Prostate gland (tissue), 2 donors: ENCODE results near the gene RAB11FIP2. TPM values are rescaled to one million over a fixed set of nuclear protein-coding genes. Genes with fewer than 3 reads are reported as not detected.

Source experiments
- DNase-seq: peaks from one replicate; pipeline ENCODE4 v3.0.0-alpha.2; 2019; ENCODE audit warnings: low spot score
- H3K27ac ChIP-seq, 2 donors: fragments of 200-600 bp; sonication (generic); 2 replicates each; pipeline ENCODE4 v1.5.1; 2017 to 2019
- H3K27me3 ChIP-seq: fragments of 200-600 bp; sonication (generic); replicated peaks from 2 replicates; pipeline ENCODE4 v1.5.1; 2019; ENCODE audit not compliant: insufficient read depth
- H3K36me3 ChIP-seq, 2 donors: fragments of 200-600 bp; sonication (generic); 1 replicate in 1 of 2; 2 replicates in 1 of 2; pipeline versions ENCODE4 v1.5.1 to v1.8.1; 2017 to 2019
- H3K4me1 ChIP-seq: fragments of 200-600 bp; sonication (generic); replicated peaks from 2 replicates; pipeline ENCODE4 v1.5.1; 2019
- H3K4me3 ChIP-seq, 2 donors: fragments of 200-600 bp; sonication (generic); 2 replicates each; pipeline ENCODE4 v1.5.1; 2017 to 2019
- H3K9me3 ChIP-seq: fragments of 200-600 bp; sonication (generic); 2 replicates; pipeline ENCODE4 v1.5.1; 2017
- POLR2A ChIP-seq: fragments of 450-650 bp; IDR thresholded peaks from one replicate; pipeline ENCODE4 v1.6.1; 2016; ENCODE audit warnings: antibody characterized with exemption, mild to moderate bottlenecking
- POLR2AphosphoS5 ChIP-seq: sonication (generic); formaldehyde crosslinking; IDR thresholded peaks from one replicate; pipeline ENCODE4 v1.6.1; 2017; ENCODE audit warnings: antibody characterized with exemption
- WGBS: methylation state at CpG from one replicate; pipeline ENCODE4 v1.1.5; 2018; 5-methylcytosine and 5-hydroxymethylcytosine counted together
- intact Hi-C: fragments of 100-400 bp; cut with DNase I; formaldehyde crosslinking; loops from one replicate; pipeline ENCODE4 v1.14.2; 2022
- total RNA-seq, 2 donors: library from RNA; depleted of rRNA; stranded (reverse); fragments of >200 nt; gene quantifications; one replicate each; pipeline ENCODE4 v1.1.0, GENCODE V29; 2016
- TF ChIP-seq, protein P1 (sequence below), 4 experiments: fragments of 200-600 bp in 2 of 4; fragments of 450-650 bp in 2 of 4; sonication (generic) in 2 of 4; IDR thresholded peaks; 1 replicate in 3 of 4; 2 replicates in 1 of 4; pipeline ENCODE4 v1.5.1; 2016 to 2019; ENCODE audit warnings: antibody characterized with exemption in 4 of 4, mild to moderate bottlenecking in 2 of 4, moderate library complexity in 2 of 4

RAB11FIP2 gene
- total RNA-seq, 2 donors from 2014 or later: 14.3 to 33.5 TPM

DNA sequence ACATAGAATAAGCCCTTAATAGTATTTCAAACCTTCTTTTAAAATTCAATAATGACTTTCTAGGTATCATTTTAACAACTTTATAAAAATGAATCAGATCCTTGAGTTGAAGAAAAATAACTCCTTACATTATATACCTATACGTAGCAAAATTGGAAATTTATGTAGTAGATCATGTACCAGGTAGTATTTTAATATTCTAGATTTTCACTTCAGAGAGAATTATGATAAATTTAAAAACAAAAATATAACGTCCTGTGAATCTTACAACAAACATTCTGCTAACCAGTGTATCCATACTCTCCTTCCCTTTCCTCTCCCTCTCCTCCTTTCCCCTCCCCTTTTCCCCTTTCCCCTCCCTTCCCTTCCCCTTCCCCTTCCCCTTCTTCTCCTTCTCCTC lies 6.1 kb upstream of the RAB11FIP2 start:
- WGBS: 88% methylated on average over 2 of the region's 2 CpGs

GRCh38 chr10:118047880-118048279 lies 1.1 kb upstream of the RAB11FIP2 start:
- Histone ChIP-seq H3K4me1 (no peaks in the 10 kb centered on the region), H3K27me3 (no peaks in the 10 kb centered on the region), H3K36me3 (no peaks in the 10 kb centered on the region), H3K9me3 (no peaks in the 10 kb centered on the region), H3K4me3 (no peak overlapping the region), H3K27ac (no peak overlapping the region)
- DNase-seq: no peak
- TF ChIP-seq, protein P1, sequence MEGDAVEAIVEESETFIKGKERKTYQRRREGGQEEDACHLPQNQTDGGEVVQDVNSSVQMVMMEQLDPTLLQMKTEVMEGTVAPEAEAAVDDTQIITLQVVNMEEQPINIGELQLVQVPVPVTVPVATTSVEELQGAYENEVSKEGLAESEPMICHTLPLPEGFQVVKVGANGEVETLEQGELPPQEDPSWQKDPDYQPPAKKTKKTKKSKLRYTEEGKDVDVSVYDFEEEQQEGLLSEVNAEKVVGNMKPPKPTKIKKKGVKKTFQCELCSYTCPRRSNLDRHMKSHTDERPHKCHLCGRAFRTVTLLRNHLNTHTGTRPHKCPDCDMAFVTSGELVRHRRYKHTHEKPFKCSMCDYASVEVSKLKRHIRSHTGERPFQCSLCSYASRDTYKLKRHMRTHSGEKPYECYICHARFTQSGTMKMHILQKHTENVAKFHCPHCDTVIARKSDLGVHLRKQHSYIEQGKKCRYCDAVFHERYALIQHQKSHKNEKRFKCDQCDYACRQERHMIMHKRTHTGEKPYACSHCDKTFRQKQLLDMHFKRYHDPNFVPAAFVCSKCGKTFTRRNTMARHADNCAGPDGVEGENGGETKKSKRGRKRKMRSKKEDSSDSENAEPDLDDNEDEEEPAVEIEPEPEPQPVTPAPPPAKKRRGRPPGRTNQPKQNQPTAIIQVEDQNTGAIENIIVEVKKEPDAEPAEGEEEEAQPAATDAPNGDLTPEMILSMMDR (IDR thresholded peaks at IDR 0.05): no peak
- no peak for TF ChIP-seq POLR2A
- no peak for TF ChIP-seq POLR2AphosphoS5
- 76% methylated on average over 5 of the region's 5 CpGs for WGBS
- intact Hi-C loops: loop anchor here (5.0 to 10.0 kb wide), 4 partner anchors 69 to 583 kb away; partner anchors contain the start of gene FAM204A

More for the DNA sequence above, 6.1 kb upstream of the RAB11FIP2 start:
- no peaks in the 10 kb centered on the region for H3K4me1 ChIP-seq
- no peak for DNase-seq
- H3K4me3 ChIP-seq: no peak overlapping the region
- no peaks in the 10 kb centered on the region for H3K27me3 ChIP-seq
- no peaks in the 10 kb centered on the region for H3K9me3 ChIP-seq
- intact Hi-C loops: no loop called here
- no peaks in the 10 kb centered on the region for H3K36me3 ChIP-seq
- H3K27ac ChIP-seq: no peak overlapping the region
- no peak for TF ChIP-seq POLR2A
- TF ChIP-seq, protein P1 (IDR thresholded peaks at IDR 0.05): no peak
- TF ChIP-seq POLR2AphosphoS5: no peak

- H3K36me3 ChIP-seq: no peaks in the 10 kb centered on the region
- WGBS: 52% methylated on average over 22 of the region's 22 CpGs
- H3K27ac ChIP-seq: peak overlapping the region; percentile 79 to 90
- H3K4me1 ChIP-seq: no peaks in the 10 kb centered on the region
- intact Hi-C loops: loop anchor here (5.0 to 10.0 kb wide), 4 partner anchors 70 to 582 kb away; partner anchors contain the start of gene FAM204A
- no peaks in the 10 kb centered on the region for H3K9me3 ChIP-seq
- H3K4me3 ChIP-seq: peak overlapping the region; percentile 51 to 71
- TF ChIP-seq POLR2A (no peak), POLR2AphosphoS5 (no peak)
- TF ChIP-seq, protein P1 (IDR thresholded peaks at IDR 0.05): no peak
- DNase-seq: no peak
- no peaks in the 10 kb centered on the region for H3K27me3 ChIP-seq
These were observed 497 bp upstream of the RAB11FIP2 start for GRCh38 chr10:118047157-118047719.

GRCh38 chr10:118045837-118046394 lies 825 bp downstream of the RAB11FIP2 start:
- DNase-seq: peak; percentile 7
- Histone ChIP-seq H3K27ac (peak overlapping the region; percentile 79 to 90), H3K4me1 (no peaks in the 10 kb centered on the region), H3K27me3 (no peaks in the 10 kb centered on the region), H3K9me3 (no peaks in the 10 kb centered on the region), H3K36me3 (no peaks in the 10 kb centered on the region), H3K4me3 (peak overlapping the region; percentile 51 to 71)
- intact Hi-C loops: loop anchor here (5.0 to 10.0 kb wide), 4 partner anchors 71 to 581 kb away; partner anchors contain the start of gene FAM204A
- no peak for TF ChIP-seq POLR2A
- peak; percentile 38 for TF ChIP-seq POLR2AphosphoS5
- TF ChIP-seq, protein P1 (IDR thresholded peaks at IDR 0.05): no peak
- WGBS: 0% methylated on average over 14 of the region's 14 CpGs
